ENCODE data around the gene RAB6A.

The RAB6A gene

GRCh38 chr11:73784734-73785133 is 23.9 kb upstream of the RAB6A start:
- H3F3A ChIP-seq (ENCODE audit: insufficient read depth, low read length) = peaks cover 17% of the 10 kb centered on the region
- DNase-seq = no peak
- H3K9me2 ChIP-seq (replicated peaks; ENCODE audit: insufficient read depth, low read length) = no peaks in the 10 kb centered on the region
- H2AFZ ChIP-seq (ENCODE audit: low read length) = no peak overlapping the region
- H3K4me2 ChIP-seq (ENCODE audit: low read depth, low read length) = no peak overlapping the region
- H4K20me1 ChIP-seq (ENCODE audit: insufficient read depth, low read length) = no peaks in the 10 kb centered on the region
- TF ChIP-seq CTCF (IDR thresholded peaks at IDR 0.05; ENCODE audit: low read length) (no peak), EZH2phosphoT487 (IDR thresholded peaks at IDR 0.05; ENCODE audit: low read length) (no peak), EZH2 (optimal IDR thresholded peaks at IDR 0.05; ENCODE audit: low read depth, low read length) (no peak)
- H3K27me3 ChIP-seq (replicated peaks; ENCODE audit: insufficient read depth, low read length) = no peaks in the 10 kb centered on the region
- no peaks in the 10 kb centered on the region for H3K9me3 ChIP-seq (replicated peaks; ENCODE audit: insufficient read depth, low read length)
- H3K27ac ChIP-seq (ENCODE audit: low read length) = no peak overlapping the region
- no peak overlapping the region for H3K9ac ChIP-seq (ENCODE audit: low read length)
- no peak overlapping the region for H3K4me3 ChIP-seq (ENCODE audit: low read length)
- no peaks in the 10 kb centered on the region for H3K36me3 ChIP-seq (replicated peaks; ENCODE audit: insufficient read depth, low read length)
- peaks cover 18% of the 10 kb centered on the region for H3K79me2 ChIP-seq (ENCODE audit: low read length)
- H3K4me1 ChIP-seq (ENCODE audit: low read length) = peaks cover 11% of the 10 kb centered on the region

- H3F3A ChIP-seq (ENCODE audit: insufficient read depth, low read length) = peaks cover 20% of the 10 kb centered on the region
- DNase-seq = no peak
- no peak overlapping the region for H3K27ac ChIP-seq (ENCODE audit: low read length)
- H3K9me2 ChIP-seq (replicated peaks; ENCODE audit: insufficient read depth, low read length) = no peaks in the 10 kb centered on the region
- no peak overlapping the region for H3K4me3 ChIP-seq (ENCODE audit: low read length)
- no peaks in the 10 kb centered on the region for H3K27me3 ChIP-seq (replicated peaks; ENCODE audit: insufficient read depth, low read length)
- no peaks in the 10 kb centered on the region for H4K20me1 ChIP-seq (ENCODE audit: insufficient read depth, low read length)
- no peak overlapping the region for H3K9ac ChIP-seq (ENCODE audit: low read length)
- H3K79me2 ChIP-seq (ENCODE audit: low read length) = peaks cover 13% of the 10 kb centered on the region
- no peak overlapping the region for H3K4me2 ChIP-seq (ENCODE audit: low read depth, low read length)
- no peak overlapping the region for H2AFZ ChIP-seq (ENCODE audit: low read length)
- H3K9me3 ChIP-seq (replicated peaks; ENCODE audit: insufficient read depth, low read length) = no peaks in the 10 kb centered on the region
- TF ChIP-seq EZH2 (optimal IDR thresholded peaks at IDR 0.05; ENCODE audit: low read depth, low read length) (no peak), CTCF (IDR thresholded peaks at IDR 0.05; ENCODE audit: low read length) (no peak), EZH2phosphoT487 (IDR thresholded peaks at IDR 0.05; ENCODE audit: low read length) (no peak)
- no peaks in the 10 kb centered on the region for H3K36me3 ChIP-seq (replicated peaks; ENCODE audit: insufficient read depth, low read length)
- peaks cover 9% of the 10 kb centered on the region for H3K4me1 ChIP-seq (ENCODE audit: low read length)
Measured at GRCh38 chr11:73784080-73784634, 23.3 kb upstream of the RAB6A start.

GRCh38 chr11:73783483-73784020 is 22.7 kb upstream of the RAB6A start:
- TF ChIP-seq EZH2 (optimal IDR thresholded peaks at IDR 0.05; ENCODE audit: low read depth, low read length) = no peak
- TF ChIP-seq CTCF (IDR thresholded peaks at IDR 0.05; ENCODE audit: low read length) = no peak
- no peak for TF ChIP-seq EZH2phosphoT487 (IDR thresholded peaks at IDR 0.05; ENCODE audit: low read length)
- H3K27me3 ChIP-seq (replicated peaks; ENCODE audit: insufficient read depth, low read length) = no peaks in the 10 kb centered on the region
- no peak overlapping the region for H3K4me3 ChIP-seq (ENCODE audit: low read length)
- H3K9me3 ChIP-seq (replicated peaks; ENCODE audit: insufficient read depth, low read length) = no peaks in the 10 kb centered on the region
- no peaks in the 10 kb centered on the region for H3K36me3 ChIP-seq (replicated peaks; ENCODE audit: insufficient read depth, low read length)
- no peak overlapping the region for H2AFZ ChIP-seq (ENCODE audit: low read length)
- DNase-seq = no peak
- no peak overlapping the region for H3K9ac ChIP-seq (ENCODE audit: low read length)
- H3K9me2 ChIP-seq (replicated peaks; ENCODE audit: insufficient read depth, low read length) = no peaks in the 10 kb centered on the region
- H3F3A ChIP-seq (ENCODE audit: insufficient read depth, low read length) = peaks cover 20% of the 10 kb centered on the region
- H3K4me2 ChIP-seq (ENCODE audit: low read depth, low read length) = no peak overlapping the region
- H3K27ac ChIP-seq (ENCODE audit: low read length) = no peak overlapping the region
- peaks cover 11% of the 10 kb centered on the region for H3K4me1 ChIP-seq (ENCODE audit: low read length)
- no peaks in the 10 kb centered on the region for H4K20me1 ChIP-seq (ENCODE audit: insufficient read depth, low read length)
- H3K79me2 ChIP-seq (ENCODE audit: low read length) = peaks cover 6% of the 10 kb centered on the region

All from MM.1S (cell line).